ENCODE measurements around the gene NPM3. TPM values are rescaled to one million over a fixed set of nuclear protein-coding genes. Genes with fewer than 3 reads are reported as not detected.

NPM3 gene
- total RNA-seq, 1 donor, result 64.8 TPM

GRCh38 chr10:101771380-101771779 is 11.9 kb downstream of the NPM3 start:
- Histone ChIP-seq H3K4me2 (ENCODE audit: insufficient read depth, low read length) (no peak overlapping the region), H3K79me2 (ENCODE audit: insufficient read depth, low read length) (no peaks in the 10 kb centered on the region), H3K4me3 (ENCODE audit: insufficient read depth, low read length) (no peak overlapping the region), H4K20me1 (ENCODE audit: insufficient read depth, low read length) (peaks cover 2% of the 10 kb centered on the region), H3K9me3 (ENCODE audit: low read depth, low read length) (no peaks in the 10 kb centered on the region), H3K4me1 (ENCODE audit: insufficient read depth, low read length) (no peaks in the 10 kb centered on the region), H3K36me3 (ENCODE audit: insufficient read depth, low read length) (no peaks in the 10 kb centered on the region), H2AFZ (ENCODE audit: low read length) (no peak overlapping the region), H3K27ac (ENCODE audit: low read depth, low read length) (no peak overlapping the region), H3K27me3 (ENCODE audit: insufficient read depth, low read length) (peaks cover 58% of the 10 kb centered on the region)
- no peak for DNase-seq (ENCODE audit: insufficient read length, low spot score, missing footprints)
- no peak for TF ChIP-seq CTCF (IDR thresholded peaks at IDR 0.05; ENCODE audit: extremely low read depth, low read depth, low read length)

GRCh38 chr10:101770331-101771215 is 12.7 kb downstream of the NPM3 start:
- H3K36me3 ChIP-seq (ENCODE audit: insufficient read depth, low read length), result no peaks in the 10 kb centered on the region
- no peaks in the 10 kb centered on the region for H3K79me2 ChIP-seq (ENCODE audit: insufficient read depth, low read length)
- H3K4me3 ChIP-seq (ENCODE audit: insufficient read depth, low read length), result no peak overlapping the region
- peaks cover 2% of the 10 kb centered on the region for H4K20me1 ChIP-seq (ENCODE audit: insufficient read depth, low read length)
- H3K27me3 ChIP-seq (ENCODE audit: insufficient read depth, low read length), result peaks cover 62% of the 10 kb centered on the region
- no peak overlapping the region for H3K27ac ChIP-seq (ENCODE audit: low read depth, low read length)
- H3K9me3 ChIP-seq (ENCODE audit: low read depth, low read length), result no peaks in the 10 kb centered on the region
- TF ChIP-seq CTCF (IDR thresholded peaks at IDR 0.05; ENCODE audit: extremely low read depth, low read depth, low read length), result no peak
- no peak overlapping the region for H3K4me2 ChIP-seq (ENCODE audit: insufficient read depth, low read length)
- no peak overlapping the region for H2AFZ ChIP-seq (ENCODE audit: low read length)
- DNase-seq (ENCODE audit: insufficient read length, low spot score, missing footprints), result peak; percentile 66
- H3K4me1 ChIP-seq (ENCODE audit: insufficient read depth, low read length), result no peaks in the 10 kb centered on the region

- peaks cover 60% of the 10 kb centered on the region for H3K27me3 ChIP-seq (ENCODE audit: insufficient read depth, low read length)
These were observed 13.6 kb downstream of the NPM3 start for GRCh38 chr10:101769541-101770180.

More at GRCh38 chr10:101769541-101770180, 13.6 kb downstream of the NPM3 start:
- H3K27ac ChIP-seq (ENCODE audit: low read depth, low read length), result no peak overlapping the region
- no peak overlapping the region for H2AFZ ChIP-seq (ENCODE audit: low read length)
- TF ChIP-seq CTCF (IDR thresholded peaks at IDR 0.05; ENCODE audit: extremely low read depth, low read depth, low read length), result no peak
- H3K9me3 ChIP-seq (ENCODE audit: low read depth, low read length), result no peaks in the 10 kb centered on the region
- no peak overlapping the region for H3K4me3 ChIP-seq (ENCODE audit: insufficient read depth, low read length)
- no peaks in the 10 kb centered on the region for H3K79me2 ChIP-seq (ENCODE audit: insufficient read depth, low read length)
- peak; percentile 75 for DNase-seq (ENCODE audit: insufficient read length, low spot score, missing footprints)
- no peaks in the 10 kb centered on the region for H4K20me1 ChIP-seq (ENCODE audit: insufficient read depth, low read length)
- H3K4me1 ChIP-seq (ENCODE audit: insufficient read depth, low read length), result no peaks in the 10 kb centered on the region
- H3K36me3 ChIP-seq (ENCODE audit: insufficient read depth, low read length), result no peaks in the 10 kb centered on the region
- no peak overlapping the region for H3K4me2 ChIP-seq (ENCODE audit: insufficient read depth, low read length)
